ENCODE results near the gene GIMAP1. TPM values are rescaled to one million over a fixed set of nuclear protein-coding genes. Genes with fewer than 3 reads are reported as not detected.

Gene GIMAP1
- total and polyA plus RNA-seq, 7 donors, result 1.8 to 3.9 (median 3.3) TPM

- Histone ChIP-seq H3K4me1 (no peaks in the 10 kb centered on the region), H3K4me3 (peak overlapping the region; percentile 63), H3K27ac (peak overlapping the region; percentile 70), H3K9me3 (no peaks in the 10 kb centered on the region), H3K27me3 (ENCODE audit: insufficient read depth in 3 of 3, low read length in 2 of 3) (no peaks in the 10 kb centered on the region), H3K36me3 (ENCODE audit: insufficient read depth in 1 of 2, low read depth in 1 of 2) (peaks cover 0 to 6% of the 10 kb centered on the region in 2 donors)
- no peak for TF ChIP-seq CTCF (IDR thresholded peaks at IDR 0.05)
- ATAC-seq (peak in 1 of 4 donors; percentile 17), DNase-seq (no peak)
- WGBS, 3 donors, result 54 to 68% (median 62%) methylated on average over 5 of the region's 5 CpGs
- intact Hi-C loops (cut with DNase I), result loop anchor here in 1 of 2 donors (5.0 kb wide), 2 partner anchors 106 to 286 kb away; partner anchors contain the start of genes GIMAP6 and GIMAP8
Observed at GRCh38 chr7:150738591-150739001, 22.2 kb downstream of the GIMAP1 start.

GRCh38 chr7:150739033-150739432, 22.6 kb downstream of the GIMAP1 start:
- ATAC-seq (no peak), DNase-seq (no peak)
- no peaks in the 10 kb centered on the region for H3K9me3 ChIP-seq
- H3K27ac ChIP-seq, result peak overlapping the region; percentile 70
- peaks cover 0 to 6% of the 10 kb centered on the region in 2 donors for H3K36me3 ChIP-seq (ENCODE audit: insufficient read depth in 1 of 2, low read depth in 1 of 2)
- intact Hi-C loops (cut with DNase I), result loop anchor here in 1 of 2 donors (5.0 kb wide), 2 partner anchors 107 to 287 kb away; partner anchors contain the start of genes GIMAP6 and GIMAP8
- H3K4me3 ChIP-seq, result peak overlapping the region; percentile 63
- no peak for TF ChIP-seq CTCF (IDR thresholded peaks at IDR 0.05)
- no peaks in the 10 kb centered on the region for H3K4me1 ChIP-seq
- no peaks in the 10 kb centered on the region for H3K27me3 ChIP-seq (ENCODE audit: insufficient read depth in 3 of 3, low read length in 2 of 3)

- WGBS, 3 donors, result 67 to 77% (median 77%) methylated on average over 10 of the region's 10 CpGs
- no peak for TF ChIP-seq CTCF (IDR thresholded peaks at IDR 0.05)
- peak overlapping the region; percentile 36 for H3K27ac ChIP-seq
- H3K4me3 ChIP-seq, result peak overlapping the region; percentile 63
- DNase-seq (no peak), ATAC-seq (no peak)
- H3K36me3 ChIP-seq (ENCODE audit: insufficient read depth in 1 of 2, low read depth in 1 of 2), result peaks cover 0 to 6% of the 10 kb centered on the region in 2 donors
- H3K4me1 ChIP-seq, result no peaks in the 10 kb centered on the region
- no peaks in the 10 kb centered on the region for H3K27me3 ChIP-seq (ENCODE audit: insufficient read depth in 3 of 3, low read length in 2 of 3)
- H3K9me3 ChIP-seq, result no peaks in the 10 kb centered on the region
- intact Hi-C loops (cut with DNase I), result no loop called here
Observed at GRCh38 chr7:150740053-150740452, 23.6 kb downstream of the GIMAP1 start.

GRCh38 chr7:150742286-150742968, 26.0 kb downstream of the GIMAP1 start:
- 72 to 83% (median 81%) methylated on average over 14 of the region's 14 CpGs for WGBS, 3 donors
- no peak for DNase-seq
- Histone ChIP-seq H3K27me3 (ENCODE audit: insufficient read depth in 3 of 3, low read length in 2 of 3) (no peaks in the 10 kb centered on the region), H3K4me3 (no peak overlapping the region), H3K36me3 (ENCODE audit: insufficient read depth in 1 of 2, low read depth in 1 of 2) (peaks cover 0 to 6% of the 10 kb centered on the region in 2 donors), H3K9me3 (no peaks in the 10 kb centered on the region), H3K27ac (no peak overlapping the region), H3K4me1 (no peaks in the 10 kb centered on the region)
- TF ChIP-seq CTCF (IDR thresholded peaks at IDR 0.05), result no peak
- no peak for ATAC-seq
- intact Hi-C loops (cut with DNase I), result no loop called here
